CD4-positive, alpha-beta T cell treated with Interleukin-4 for 1 hour (primary cell): ENCODE data around the gene CTNNBL1.
"Not testable (repeated sequence)": the region's sequence is repeated elsewhere in the genome, so short reads cannot be mapped to it uniquely, and the experiment has no call there.

Experiments used
- DNase-seq, 2 donors: peaks; one replicate each; pipeline ENCODE4 v3.0.0-alpha.2; 2020 to 2022

The CTNNBL1 gene

DNA sequence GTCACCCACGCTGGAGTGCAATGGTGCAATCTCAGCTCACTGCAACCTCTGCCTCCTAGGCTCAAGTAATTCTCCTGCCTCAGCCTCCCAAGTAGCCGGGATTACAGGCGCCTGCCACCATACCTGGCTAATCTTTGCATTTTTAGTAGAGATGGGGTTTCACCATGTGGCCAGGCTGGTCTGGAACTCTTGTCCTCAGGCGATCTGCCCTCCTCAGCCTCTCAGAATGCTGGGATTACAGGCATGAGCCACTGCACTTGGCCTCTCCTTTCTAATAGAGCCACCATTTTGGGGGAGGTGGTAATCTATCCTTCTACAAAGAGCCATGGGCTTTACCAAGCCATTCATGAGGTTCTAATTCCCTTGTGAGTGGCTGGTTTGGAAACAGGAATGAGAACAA is 14.1 kb upstream of the CTNNBL1 start:
- not testable (repeated sequence) for DNase-seq

DNA sequence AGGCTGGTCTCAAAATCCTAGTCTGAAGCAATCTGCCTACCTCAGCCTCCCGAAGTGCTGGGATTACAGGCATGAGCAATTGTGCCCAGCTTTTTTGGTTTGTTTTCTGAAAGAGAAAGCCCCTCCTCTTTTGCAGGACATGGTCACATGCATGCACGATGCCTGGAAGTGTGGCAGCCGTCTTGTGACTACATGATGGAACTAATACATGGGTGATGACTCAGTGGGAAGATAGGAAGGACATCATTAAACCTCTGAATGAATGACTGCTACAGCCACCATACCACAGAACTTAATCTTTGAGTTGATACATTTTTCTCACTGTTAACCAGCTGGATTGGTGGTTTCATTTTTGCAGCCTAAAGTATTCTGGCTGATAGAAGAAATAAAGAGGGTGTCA is 13.4 kb upstream of the CTNNBL1 start:
- no peak for DNase-seq

DNA sequence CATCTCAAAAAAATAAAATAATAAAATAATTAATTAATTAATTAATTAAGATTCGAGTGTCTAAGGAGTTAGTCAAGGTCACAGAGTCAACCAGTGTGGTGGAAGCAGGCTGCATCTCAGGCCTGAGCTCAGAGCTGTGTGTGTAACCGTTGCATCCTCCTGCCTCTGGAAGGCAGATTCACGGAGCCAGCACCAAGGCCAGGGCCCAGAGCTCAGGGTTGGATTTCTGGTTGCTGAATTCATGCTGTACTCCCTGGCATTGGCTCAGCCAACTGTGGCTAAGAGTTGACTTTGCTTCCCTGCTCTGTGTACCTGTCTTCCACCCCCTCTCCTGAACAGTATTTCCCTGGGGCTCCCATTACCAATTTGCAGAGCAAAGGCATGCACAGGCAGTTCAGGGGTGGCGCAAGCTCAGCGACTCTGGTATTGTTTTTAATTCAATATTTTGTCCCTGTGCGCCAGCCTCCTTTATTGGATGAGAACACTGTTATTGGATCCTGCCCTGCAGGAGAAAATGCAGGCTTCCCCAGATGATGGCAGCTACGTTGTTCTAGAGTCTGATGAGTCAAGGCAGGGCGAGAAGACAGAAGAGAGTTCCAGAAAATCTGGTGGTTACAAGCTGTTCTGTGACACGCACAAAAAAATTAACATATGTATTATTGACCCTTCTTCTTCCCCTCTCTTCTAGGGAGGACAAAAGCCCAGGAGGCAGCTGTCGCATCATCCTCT is 12.3 kb upstream of the CTNNBL1 start:
- no peak for DNase-seq

DNA sequence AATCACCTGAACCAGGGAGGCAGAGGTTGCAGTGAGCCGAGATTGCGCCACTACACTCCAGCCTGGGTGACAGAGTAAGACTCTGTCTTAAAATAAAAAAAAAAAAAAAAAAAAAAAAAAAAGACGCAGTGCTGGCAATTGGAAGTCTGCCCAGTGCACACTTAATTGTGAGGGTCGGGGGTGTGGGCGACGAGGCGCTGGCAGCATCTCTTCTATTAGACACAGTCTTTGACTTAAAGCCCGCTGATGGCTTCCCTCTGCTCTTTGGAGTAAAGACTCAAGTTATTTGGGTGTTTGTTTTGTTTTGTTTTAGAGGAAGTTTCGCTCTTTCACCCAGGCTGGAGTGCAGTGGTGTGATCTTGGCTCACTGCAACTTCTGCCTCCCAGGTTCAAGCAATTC is 10.7 kb upstream of the CTNNBL1 start:
- DNase-seq, result not testable (repeated sequence)

DNA sequence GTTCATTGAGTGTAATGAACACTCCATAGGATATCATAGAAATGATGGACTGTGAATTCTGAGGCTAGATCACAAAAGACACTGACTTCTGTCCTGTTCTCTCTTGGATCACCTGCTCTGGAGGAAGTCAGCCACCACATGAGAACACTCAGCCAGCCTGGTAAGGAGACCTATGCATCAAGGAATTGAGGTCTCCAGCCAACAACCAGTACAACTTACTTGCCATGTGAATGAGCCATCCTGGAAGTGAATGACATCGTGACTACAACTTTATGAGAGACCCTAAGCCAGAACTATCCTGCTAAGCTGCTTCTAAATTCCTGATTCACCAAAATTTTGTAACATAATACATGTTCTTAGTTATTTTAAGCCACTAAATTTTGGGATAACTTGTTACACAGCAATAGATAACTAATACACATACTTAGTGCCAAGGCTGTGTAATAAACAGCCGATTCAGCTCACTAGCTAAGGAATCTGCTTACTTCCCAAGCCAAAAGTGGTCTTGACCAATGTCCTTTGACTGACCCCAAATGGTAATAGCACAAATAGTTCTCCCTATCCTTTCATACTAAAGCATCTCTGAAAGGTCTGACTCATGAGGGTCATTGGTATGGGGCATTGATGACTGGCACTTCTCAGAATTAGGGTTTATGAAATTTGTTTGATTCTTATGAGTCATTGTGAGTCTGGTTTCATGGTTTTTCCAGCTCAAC is 6.9 kb upstream of the CTNNBL1 start:
- DNase-seq, result no peak

DNA sequence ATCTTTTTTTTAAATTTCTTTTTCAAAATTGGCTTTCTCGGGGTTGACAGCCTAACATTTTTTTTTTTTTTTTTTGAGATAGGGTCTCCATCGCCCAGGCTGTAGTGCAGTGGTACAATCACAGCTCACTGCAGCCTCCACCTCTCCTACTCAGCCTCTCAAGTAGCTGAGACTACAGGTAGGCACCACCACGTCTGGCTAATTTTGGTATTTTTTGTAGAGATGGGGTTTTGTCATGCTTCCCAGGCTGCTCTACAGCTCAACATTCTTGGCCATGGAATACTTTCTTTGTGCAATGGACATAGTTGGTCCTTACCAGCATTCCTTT is 6.4 kb upstream of the CTNNBL1 start:
- DNase-seq, result no peak

DNA sequence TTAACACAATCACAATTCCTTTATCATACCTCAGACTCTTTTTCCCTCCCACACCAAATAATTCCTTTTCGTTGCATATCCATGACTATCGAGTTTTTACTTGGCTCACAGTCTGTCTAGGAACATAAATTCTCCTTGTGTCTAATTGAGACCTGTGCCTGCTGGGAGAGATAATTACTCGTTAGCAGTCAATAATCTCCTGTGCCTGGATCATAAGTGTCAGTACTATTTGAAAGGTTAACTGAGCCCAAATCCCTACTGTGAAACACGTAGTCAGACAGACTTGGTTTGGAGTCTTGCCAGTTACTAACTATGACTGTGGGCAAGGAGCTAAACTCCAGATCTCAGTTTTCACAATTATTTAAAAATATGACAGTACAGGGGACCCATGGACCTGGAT is 5.7 kb upstream of the CTNNBL1 start:
- DNase-seq, result no peak

DNA sequence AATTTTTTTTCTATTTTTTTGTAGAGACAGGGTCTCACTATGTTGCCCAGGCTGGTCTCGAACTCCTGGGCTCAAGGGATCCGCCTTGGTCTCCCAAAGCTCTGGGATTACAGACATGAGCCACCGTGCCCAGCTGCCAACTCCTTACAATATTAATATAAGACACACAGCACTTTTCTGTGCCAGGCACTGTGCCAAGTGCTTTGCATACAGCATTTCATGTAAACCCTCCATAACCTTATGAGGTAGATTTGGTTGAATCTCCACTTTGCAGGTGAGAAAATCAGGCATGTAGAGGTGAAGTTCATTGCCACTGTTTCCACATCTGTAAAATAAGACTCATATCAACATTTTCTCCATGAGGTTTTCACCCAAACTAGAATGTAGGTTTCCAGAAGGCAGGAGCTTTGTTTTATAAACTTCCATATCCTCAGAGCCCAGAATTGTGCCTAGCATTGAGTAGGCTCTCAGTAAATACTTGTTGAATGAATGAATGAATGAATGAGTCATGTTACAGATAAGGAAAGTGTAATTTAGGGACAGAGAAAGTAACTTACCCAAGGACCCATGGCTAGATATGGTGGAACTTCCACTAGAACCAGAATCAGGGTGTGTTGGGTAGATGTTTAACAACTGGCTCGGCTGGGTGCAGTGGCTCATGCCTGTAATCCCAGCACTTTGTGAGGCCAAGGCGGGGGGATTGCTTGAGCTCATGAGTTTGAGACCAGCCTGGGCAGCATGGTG is 3.0 kb upstream of the CTNNBL1 start:
- no peak for DNase-seq

DNA sequence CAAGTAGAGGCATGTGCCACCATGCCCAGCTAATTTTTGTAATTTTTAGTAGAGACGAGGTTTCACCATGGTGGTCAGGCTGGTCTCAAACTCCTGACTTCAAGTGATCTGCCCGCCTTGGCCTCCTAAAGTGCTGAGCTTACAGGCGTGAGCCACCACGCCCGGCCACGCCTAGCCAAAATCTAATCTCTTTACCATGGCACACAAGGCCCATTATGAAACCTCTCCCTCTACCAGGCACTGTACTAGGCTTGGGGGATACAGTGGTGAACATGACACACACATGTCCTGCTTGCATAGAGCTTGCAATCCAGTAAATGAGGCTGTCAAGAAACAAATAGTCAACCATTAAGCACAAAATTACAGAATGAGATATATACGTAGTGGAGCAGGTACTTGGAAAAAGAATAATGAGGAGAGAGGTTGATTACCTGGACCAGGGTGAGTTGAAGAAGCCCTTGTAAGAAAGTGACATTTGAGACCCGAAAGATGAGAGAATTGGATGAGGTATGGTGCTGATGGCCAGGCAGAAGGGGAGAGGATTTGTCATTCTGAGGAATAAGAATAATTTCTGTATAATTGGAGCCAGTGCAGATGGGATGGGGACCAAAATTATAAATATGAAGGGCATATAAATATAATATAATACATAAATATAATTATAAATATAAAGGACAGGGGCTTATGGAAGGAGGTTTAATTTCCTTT is 1.2 kb upstream of the CTNNBL1 start:
- DNase-seq, result no peak

DNA sequence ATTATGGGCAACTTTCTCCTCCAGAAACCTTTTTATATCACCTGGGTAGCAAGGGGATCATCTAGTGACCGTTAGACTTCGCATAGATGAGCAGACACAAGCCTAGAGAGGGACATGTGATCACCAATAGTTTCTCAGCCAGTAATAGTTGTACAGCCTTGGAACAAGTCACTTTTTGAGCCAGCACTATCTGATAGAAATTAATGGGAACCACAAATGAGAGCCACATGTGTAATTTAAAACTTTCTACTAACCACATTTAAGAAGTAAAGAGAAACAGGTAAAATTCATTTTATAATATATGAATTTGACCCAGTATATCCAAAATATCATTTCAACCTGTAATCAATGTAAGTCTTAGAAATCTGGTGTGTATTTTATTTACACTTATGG is 592 bp upstream of the CTNNBL1 start:
- DNase-seq, result no peak

DNA sequence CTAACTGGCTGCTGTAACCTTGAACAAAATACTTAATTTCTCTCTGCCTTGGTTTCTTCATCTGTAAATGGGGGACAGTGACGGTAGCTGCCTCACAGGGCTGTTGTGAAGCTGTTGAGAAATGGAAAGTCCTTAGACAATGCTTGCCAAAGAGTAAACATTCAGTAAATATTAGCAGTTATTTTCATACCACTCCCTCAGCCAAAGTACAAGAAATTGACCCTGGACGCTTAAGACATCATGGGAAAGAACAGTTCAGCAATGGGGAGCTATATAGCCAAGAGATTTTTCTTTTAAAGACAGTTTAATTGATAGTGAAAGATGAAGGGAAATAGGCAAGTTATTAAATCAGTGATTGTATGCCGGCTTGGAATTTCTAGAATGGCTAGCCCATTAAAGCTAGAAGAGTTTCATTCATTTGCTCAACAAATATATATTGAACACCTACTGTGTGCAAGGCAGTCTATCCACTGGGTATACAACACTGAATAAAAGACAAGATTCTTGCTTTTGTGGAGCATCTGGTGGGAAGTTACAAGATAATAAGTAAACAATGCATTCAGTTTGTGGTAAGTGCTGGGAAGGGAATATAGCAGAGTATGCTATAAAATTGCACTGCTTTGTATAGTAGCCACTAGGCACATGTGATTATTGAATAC is 2.0 kb downstream of the CTNNBL1 start:
- DNase-seq, result no peak

DNA sequence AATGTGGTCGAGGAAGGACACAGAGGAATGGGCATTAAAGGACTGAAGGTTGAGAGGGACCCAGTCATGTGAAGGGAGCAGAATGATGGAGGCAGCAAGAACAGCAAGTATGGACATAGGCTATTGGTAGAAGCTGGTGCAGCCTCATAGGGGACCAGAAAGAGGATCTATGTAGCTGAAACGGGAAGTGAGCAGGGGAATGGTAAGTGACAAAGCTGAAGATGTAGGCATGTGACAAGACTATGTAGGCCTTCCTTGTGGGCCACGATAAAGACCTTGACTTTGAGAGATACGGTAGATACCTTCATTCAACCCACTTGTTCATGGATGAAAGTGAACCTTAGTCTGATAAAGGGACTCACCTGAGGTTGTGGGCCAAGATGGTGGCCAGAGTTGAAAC is 3.5 kb downstream of the CTNNBL1 start:
- peak in 1 of 2 donors; percentile 56 for DNase-seq

DNA sequence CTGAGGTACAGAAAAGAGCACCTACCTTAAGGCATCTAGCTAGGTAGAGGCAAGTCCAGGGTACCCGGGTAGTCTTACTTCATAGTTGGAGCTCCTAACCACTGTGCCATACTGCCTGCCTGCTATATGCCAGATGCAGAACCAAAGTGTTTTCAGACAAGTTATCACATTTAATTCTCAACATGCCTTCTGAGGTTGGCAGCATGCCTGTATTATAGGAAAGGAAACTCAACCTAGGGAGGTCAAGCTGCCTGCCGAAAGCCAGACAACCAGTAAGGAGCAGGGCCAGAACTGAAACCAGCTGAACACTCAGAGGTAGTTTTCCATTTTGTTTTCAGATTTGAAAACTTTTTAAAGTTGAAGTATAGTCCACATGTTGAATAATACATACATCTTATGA is 5.4 kb downstream of the CTNNBL1 start:
- no peak for DNase-seq

DNA sequence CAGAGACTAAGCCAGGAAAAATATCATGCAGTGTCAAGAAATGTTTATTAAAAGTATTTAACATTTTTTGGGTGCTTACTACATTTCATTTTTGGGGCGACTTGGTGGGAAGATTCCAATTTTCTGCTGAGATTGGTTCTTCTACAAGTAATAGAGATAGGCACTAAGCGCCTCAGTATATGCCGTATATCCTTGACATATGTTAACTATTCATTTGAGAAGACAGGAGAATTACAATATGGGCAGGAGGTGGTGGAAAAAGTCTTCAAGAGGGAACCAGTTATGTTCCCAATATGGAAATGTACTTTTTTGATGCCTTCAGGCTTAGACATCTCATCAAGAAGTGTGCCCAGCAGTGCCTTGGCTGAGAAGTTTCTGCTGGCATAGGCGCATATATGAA is 6.5 kb downstream of the CTNNBL1 start:
- no peak for DNase-seq

DNA sequence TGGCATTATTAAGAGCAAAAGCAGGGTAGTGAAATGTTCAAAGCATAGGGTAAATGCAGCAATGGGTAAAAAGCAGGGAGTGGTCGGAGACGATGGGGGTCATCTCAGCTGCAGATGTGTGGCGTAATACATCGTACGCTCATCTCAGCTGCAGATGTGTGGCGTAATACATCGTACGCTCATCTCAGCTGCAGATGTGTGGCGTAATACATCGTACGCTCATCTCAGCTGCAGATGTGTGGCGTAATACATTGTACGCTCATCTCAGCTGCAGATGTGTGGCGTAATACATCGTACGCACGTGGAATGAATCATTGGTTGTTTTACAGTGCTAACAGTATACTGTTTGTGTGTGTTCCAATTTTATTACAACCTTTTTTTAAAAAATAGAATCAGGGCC is 7.8 kb downstream of the CTNNBL1 start:
- DNase-seq, result peak in 1 of 2 donors; percentile 55

DNA sequence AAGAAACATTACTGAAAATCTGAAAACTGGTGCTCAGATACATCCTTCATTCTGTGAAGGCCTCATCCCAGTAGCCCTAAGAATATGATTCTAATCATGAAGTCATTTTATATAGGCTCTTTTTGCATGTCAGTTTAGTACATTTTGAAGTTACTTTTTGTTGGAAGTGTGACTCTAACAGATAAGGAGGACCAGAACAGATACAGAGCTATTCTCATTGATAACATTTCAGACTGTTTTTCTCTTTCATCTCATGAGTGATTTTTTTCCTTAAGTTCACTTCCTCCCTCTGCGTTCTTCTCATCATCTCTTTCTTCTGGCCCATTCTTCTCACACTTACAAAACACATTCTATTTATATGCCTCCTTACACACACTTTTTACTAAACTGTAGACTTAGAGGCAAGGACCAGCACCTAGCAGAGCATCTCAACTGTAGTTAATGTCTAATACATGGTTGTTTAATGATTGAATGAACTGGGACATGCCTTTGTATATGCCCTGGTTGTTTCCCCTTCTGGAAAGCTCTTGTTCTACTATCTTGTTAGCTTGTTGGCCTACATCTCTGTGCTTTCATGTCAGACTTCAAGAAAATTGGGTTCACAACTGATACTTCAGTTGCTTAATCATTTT is 8.7 kb downstream of the CTNNBL1 start:
- DNase-seq, result no peak

DNA sequence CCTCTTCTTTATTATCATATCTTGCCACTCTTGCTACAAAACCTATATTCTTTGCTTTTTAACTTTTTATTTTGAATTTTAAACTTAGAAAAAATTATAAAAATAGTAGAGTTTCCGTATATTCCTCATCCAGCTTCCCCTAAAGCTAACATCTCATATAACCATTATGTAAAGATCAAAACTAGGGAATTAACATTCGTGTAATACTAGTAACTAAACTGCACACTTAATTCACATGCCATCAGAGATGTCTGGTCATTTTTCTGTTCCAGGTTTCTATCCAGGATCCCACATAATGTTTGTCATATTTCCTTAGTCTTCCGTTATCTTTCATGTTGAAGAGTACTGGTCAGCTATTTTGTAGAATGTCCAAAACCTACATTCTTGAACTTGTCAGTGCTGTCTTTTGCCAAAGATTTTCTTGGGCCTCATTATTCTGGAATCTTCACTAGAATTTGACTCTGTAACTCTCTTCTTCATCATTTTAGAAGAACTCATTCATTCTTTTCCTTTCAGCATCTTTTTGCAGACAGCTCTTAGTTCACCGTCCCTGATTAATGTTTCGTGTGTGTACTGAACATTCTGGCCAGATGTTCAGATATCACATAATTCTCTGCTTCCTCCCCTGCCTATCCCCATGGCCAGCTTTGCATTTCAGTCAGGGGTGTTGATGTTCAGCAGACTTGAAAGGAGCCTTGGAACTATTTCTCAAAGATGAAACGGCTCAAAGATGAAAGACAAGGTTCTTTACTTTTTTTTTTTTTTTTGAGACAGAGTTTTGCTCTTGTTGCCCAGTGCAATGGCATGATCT is 9.4 kb downstream of the CTNNBL1 start:
- DNase-seq, result no peak

DNA sequence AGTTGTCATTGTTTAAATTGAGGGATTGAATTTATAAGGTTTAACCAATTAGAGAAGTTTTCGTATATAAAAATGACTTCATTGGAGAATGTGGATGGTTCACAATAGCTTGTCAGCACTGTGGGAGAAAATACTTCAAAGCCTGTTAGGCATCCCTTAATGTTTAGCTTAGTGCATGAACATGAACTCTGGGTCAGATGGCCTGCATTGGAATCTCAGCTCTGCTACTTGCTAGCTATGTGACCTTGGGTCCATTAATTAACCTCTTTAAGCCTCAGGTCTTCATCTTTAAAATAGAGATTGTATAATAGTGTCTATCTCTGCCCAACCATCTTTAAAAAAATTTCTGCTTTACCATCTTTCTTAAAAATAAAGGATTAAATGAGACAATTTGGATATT is 11.1 kb downstream of the CTNNBL1 start:
- DNase-seq, result no peak

DNA sequence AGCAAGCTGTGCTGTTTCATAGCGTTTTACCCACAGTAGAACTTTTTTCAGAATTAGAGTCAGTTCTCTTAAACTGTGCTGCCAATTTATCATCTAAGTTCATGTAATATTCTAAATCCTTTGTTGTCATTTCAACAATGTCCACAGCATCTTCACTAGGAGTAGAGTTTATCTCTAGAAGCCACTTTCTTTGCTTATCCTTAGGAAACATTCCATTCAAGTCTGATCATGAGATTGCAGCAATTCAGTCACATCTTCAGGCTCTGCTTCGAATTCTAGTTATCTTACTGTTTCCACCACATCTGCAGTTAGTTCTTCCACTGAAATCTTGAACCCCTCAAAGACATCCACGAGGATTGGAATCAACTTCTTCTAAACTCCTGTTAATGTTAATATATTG is 12.5 kb downstream of the CTNNBL1 start:
- no peak for DNase-seq

DNA sequence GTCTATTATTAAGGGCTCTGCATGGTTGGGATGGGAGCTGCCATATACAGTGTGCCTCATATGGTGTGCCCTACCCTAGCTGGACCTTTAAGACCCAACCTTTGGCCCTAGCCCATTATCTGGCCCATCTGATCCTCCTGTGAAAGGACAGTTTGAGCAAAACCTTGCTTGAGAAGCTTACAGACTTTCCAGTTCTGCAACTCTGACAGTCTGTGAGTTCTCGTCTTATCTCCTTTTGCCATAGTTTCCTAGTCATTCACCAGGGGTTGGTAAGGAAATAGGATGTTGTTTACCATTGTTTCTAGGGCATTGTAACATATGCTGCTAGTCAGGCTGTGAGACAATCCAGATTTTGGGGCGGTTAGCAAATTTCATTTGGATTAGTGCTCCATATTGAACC is 17.2 kb downstream of the CTNNBL1 start:
- no peak for DNase-seq
